Hematopoietic multipotent progenitor cell (in vitro differentiated cells): ENCODE data around the gene NAV2. TPM values are rescaled to one million over a fixed set of nuclear protein-coding genes. Genes with fewer than 3 reads are reported as not detected.
A peak's percentile ranks its signal among the peaks of the same experiment; 100 is the strongest.
"Not testable (repeated sequence)": the region's sequence is repeated elsewhere in the genome, so short reads cannot be mapped to it uniquely, and the experiment has no call there.

Source experiments
- DNase-seq, 3 donors: peaks; one replicate each; pipeline ENCODE4 v3.0.0-alpha.2; 2011 to 2015; ENCODE audit warnings: low read depth in 2 of 3, low spot score in 2 of 3
- total RNA-seq: library from RNA; depleted of rRNA; stranded (reverse); fragments of >200 nt; gene quantifications from one replicate; pipeline ENCODE4 v1.2.3, GENCODE V29; 2012

NAV2 gene
- total RNA-seq, 1 donor: 0.27 TPM

DNA sequence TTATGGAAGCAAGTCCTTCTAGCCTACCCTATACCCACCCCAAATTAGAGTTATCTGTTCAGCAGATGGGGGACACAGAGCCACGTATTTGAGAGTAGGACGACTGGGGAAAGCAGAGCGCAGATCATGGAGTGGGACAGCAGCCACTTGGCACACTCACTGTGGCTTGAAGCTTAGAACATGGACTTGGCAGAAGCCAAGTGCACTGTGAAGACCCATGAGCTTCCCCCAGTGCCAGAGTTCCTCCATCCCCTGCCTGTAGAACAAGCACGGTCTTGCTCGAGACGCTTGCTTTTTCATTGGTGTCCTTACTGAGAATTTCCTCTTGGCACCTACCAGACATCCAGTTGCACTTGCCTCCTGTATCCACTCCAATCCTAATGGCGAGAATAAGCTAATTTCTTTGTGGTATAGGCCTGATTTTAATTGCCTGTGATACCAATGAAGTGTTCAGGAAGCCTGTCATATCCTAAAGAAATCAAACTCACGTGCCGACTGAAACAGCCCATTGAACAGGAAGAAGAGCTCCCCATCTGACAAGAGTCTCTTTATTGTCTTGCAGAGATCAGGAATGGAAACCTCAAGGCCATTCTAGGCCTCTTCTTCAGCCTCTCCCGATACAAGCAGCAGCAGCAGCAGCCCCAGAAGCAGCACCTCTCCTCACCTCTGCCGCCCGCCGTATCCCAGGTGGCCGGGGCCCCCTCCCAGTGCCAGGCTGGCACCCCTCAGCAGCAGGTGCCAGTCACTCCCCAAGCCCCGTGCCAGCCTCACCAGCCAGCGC lies 166.9 kb downstream of the NAV2 start:
- no peak for DNase-seq

GRCh38 chr11:19880088-19880345 lies 167.4 kb downstream of the NAV2 start:
- no peak for DNase-seq

- DNase-seq: no peak
These were observed 168.5 kb downstream of the NAV2 start for GRCh38 chr11:19881177-19881576.

DNA sequence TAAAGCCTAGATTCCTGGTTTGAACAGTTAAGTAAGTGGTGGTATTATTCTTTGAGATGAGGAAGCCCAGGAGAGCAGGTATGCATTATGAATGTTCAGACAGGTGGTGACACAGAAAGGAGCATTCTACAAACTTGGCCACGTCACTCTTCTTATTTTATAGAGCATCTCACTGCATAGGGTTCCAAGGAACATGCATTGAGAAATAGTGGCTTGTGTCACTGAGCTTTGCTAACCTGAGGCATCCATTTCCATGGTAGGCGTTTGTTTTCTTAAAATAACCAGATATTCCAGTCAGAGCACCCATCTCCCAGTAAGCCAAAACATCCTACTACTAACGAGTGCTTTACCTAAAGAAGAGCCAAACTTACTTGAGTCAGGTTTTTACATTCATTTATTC lies 169.7 kb downstream of the NAV2 start:
- no peak for DNase-seq

- DNase-seq: no peak
These were observed 173.9 kb downstream of the NAV2 start for GRCh38 chr11:19886498-19886897.

GRCh38 chr11:19887842-19888241 lies 175.2 kb downstream of the NAV2 start:
- no peak for DNase-seq

DNA sequence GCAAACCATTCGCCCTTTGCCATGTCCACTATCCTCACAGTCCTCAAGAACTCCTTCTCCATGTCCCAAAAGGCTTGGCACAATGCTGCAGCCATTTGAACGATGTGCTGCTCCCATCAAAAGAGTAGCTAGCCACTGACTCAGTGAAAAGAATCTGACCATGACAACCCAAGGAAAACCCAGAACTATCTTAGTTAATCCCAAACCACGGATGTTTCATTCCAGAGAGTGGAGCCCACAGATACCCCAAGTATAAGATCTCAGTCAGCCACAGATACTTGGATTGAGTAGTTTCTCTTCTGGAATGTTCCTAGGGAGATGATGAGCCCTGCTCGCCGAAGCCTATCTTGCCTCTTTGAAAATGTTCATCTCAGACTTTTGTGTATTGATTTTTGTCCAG lies 176.9 kb downstream of the NAV2 start:
- DNase-seq: no peak

- DNase-seq: no peak
These were observed 177.7 kb downstream of the NAV2 start for GRCh38 chr11:19890308-19890707.

- no peak for DNase-seq
These were observed 178.4 kb downstream of the NAV2 start for GRCh38 chr11:19891022-19891421.

- DNase-seq: no peak
These were observed 179.8 kb downstream of the NAV2 start for GRCh38 chr11:19892387-19892786.

- no peak for DNase-seq
These were observed 180.2 kb downstream of the NAV2 start for GRCh38 chr11:19892876-19893275.

GRCh38 chr11:19894404-19894803 lies 181.8 kb downstream of the NAV2 start:
- no peak for DNase-seq

DNA sequence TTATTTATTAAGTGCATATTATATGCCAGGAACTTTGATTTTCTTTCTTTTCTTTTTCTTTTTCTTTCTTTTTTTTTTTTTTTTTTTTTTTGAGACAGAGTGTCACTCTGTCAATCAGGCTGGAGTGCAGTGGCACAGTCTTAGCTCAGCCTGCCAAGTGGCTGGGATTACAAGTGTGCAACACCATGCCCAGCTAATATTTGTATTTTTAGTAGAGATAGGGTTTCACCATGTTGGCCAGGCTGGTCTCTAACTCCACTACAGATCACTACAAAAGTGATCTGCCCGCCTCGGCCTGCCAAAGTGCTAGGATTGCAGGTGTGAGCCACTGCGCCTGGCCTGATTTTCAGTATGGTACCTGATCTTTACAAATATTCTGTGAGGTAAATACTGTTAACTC lies 182.4 kb downstream of the NAV2 start:
- DNase-seq: not testable (repeated sequence)

DNA sequence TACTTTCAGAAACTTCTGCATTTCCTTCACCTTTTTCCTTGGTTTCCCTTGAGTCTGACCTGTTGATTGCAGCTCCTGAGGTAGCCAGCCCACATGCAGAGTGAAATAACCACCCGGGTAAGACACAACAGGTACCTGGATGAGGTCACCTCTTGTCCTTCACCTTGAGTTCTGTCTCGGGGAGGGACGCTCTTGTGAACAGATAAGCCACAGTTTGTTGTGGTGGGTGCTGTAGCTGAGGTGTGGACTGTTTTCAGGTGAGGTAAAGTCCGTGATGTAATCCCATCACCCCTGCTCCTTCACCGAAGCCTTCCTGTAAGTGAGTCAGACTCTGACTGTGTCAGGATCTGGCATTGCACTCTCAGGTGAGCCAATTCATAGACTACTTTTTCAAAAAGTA lies 183.1 kb downstream of the NAV2 start:
- no peak for DNase-seq

DNA sequence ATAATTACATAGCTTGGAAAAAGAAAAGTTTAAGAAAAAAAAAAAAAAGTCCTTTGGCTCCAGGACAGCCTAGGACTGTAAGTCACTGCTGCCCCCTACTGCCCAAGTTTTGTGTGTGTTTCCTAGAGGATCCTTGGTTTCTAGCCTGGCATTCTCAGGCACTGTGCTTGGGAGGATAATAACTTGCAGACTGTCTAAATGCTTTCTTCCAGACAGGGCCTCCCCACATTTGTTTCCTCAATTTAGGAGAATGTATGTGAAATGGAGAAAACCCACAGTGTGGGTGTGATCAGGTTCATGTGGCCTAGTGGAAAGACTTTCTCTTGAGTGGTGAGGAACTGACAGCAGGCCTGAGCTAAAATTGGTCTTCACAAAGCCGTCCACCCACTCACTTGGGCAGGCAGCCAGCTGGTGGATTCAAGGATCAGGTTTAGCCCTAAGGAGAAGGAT lies 191.0 kb downstream of the NAV2 start:
- DNase-seq: peak in 2 of 3 donors; percentile 54 to 75

DNA sequence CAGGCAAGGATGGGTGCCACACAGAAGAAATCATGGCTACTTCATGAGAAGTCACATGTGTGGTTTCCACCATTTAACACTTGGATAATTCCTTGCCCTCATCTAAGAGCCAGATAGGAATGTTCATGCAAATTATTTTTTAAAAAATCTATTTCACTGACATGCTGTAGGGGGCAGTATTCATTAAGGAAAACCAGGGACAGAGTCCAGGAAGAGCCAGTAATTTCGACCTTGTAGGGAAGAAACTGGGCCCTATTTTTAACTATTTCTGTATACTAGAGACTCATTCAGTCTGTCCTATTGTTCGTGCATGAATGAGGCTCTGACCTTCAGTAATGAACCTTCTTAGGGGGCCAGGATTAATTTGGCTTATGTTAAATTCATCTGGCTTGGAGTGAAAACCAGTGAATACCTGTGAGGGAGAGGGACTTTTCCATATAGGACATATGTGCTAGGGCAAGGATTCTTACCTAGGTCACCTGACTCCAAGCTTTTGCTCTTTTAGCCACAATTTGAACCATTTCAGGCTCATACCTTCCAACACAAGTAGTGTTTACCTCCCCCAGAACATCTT lies 192.7 kb downstream of the NAV2 start:
- no peak for DNase-seq

GRCh38 chr11:19906126-19906525 lies 193.5 kb downstream of the NAV2 start:
- no peak for DNase-seq

DNA sequence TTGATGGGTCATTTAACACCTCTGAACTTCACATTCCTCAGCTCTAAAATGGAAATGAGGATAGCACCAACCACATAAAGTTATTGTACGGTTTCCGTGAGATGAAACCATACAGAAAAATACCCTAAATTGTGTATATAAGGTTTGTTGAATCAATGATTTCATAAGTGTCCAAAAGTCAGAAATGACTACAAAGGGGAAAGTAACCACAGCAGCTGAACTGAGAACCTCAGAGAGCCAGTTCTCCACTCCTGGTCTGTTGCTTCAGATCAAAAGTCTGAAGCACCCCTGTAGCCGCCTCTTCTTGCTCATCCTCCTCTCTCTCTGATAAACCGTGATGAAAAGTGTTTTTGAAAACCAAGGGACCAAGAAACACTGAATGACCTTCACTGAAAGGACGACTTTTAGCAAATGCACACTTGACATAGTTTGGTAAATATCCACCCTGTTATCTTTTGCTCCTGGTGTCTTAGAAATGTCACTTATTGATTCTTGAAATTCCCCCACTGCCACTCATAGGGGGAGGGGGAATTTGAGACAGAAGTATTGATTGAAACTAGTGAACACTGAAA lies 194.5 kb downstream of the NAV2 start:
- no peak for DNase-seq

DNA sequence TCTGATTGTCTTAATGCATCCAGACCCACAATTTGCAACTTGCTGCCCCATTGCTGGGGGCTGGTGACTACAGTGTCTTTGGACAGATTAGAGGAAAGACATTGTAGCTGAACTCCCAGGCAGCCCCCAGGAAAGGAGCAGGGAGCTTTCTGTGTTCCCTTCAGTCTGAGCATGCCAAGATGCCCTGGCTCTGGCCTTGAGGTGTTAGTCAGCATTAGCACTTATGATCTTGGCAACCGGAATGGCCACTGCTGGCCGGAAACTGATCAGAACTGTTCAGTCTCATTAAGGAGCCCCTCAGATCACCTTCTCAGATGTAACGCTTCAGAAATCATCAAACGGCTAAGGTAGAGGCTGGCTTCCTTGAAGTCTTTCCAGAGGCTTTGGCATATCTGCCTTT lies 195.2 kb downstream of the NAV2 start:
- DNase-seq: no peak

GRCh38 chr11:19910931-19911330 lies 198.3 kb downstream of the NAV2 start:
- DNase-seq: no peak

- no peak for DNase-seq
These were observed 199.7 kb downstream of the NAV2 start for GRCh38 chr11:19912115-19912957.
